ENCODE results near the gene CLEC10A. TPM values are rescaled to one million over a fixed set of nuclear protein-coding genes. Genes with fewer than 3 reads are reported as not detected.

CLEC10A gene
- polyA plus RNA-seq, 3 donors: 22.7 to 69.4 (median 61.9) TPM

DNA sequence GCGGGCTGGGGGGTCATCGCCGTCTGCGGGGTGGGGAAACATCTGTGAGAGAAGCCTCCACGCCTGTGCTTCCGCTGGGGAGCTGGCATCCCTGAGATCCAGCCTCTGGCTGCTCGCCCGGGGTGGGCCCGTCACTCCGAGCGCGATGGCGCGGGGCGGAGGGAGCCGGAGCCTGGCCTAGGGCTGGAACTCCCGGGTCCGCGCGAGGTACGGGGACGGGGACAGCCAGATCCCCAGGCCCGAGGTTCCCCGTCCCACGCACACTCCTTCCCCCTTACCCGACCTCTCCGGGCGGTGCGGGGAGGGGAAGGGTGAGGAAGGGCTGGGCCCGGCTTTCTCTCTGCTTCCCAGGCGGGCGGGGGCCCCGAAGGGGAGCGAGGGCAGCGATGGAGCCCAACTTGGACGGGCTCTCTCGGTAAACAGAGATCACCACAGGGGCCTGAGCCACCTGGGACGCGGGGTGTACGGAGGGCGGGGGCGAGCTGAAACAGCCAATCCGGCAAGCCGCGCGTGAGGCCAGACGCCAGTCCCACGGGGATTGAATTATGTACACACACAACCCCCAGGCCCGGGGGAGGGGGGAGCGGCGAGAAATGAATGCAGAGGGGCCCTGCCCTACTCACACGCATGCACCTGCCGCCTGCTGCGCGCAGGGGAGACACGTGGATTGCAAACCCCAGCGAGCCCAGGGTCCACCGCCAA is 36.4 kb downstream of the CLEC10A start, which contains the start of gene SLC16A11:
Gene SLC16A11, minus strand, starts transcription at position 596 of the 702 bp plus-strand sequence. Its CDS starts 579 bp downstream, at position 17.
- TF ChIP-seq, protein P1, sequence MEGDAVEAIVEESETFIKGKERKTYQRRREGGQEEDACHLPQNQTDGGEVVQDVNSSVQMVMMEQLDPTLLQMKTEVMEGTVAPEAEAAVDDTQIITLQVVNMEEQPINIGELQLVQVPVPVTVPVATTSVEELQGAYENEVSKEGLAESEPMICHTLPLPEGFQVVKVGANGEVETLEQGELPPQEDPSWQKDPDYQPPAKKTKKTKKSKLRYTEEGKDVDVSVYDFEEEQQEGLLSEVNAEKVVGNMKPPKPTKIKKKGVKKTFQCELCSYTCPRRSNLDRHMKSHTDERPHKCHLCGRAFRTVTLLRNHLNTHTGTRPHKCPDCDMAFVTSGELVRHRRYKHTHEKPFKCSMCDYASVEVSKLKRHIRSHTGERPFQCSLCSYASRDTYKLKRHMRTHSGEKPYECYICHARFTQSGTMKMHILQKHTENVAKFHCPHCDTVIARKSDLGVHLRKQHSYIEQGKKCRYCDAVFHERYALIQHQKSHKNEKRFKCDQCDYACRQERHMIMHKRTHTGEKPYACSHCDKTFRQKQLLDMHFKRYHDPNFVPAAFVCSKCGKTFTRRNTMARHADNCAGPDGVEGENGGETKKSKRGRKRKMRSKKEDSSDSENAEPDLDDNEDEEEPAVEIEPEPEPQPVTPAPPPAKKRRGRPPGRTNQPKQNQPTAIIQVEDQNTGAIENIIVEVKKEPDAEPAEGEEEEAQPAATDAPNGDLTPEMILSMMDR (IDR thresholded peaks at IDR 0.05): no peak
- H3K4me1 ChIP-seq (ENCODE audit: control insufficient read depth in 1 of 2, insufficient read depth in 2 of 2, low read length in 2 of 2): peaks cover 43 to 46% of the 10 kb centered on the region in 2 donors

DNA sequence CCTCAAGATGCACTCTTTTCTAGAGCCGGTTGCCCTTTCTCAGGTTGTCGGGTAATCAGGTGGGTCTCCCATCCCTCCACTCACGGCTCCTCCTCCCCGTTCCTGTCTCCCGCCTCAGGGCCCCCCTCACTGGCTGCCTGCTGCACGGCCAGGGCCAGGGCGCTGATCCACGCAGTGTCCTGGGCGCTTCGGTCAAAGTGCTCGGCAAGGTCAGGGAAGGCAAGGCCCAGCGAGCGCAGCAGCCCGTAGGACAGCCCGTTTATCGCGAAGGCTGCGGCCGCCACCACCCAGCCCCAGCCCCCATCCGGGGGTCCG is 36.9 kb downstream of the CLEC10A start:
- Mint-ChIP-seq H3K9me3 (peaks cover 0 to 11% (median 4%) of the 10 kb centered on the region in 7 donors), H3K4me3 (peak overlapping the region; percentile 62 to 81), H3K4me1 (peaks cover 44% of the 10 kb centered on the region), H3K27ac (peak overlapping the region in 2 of 7 donors; percentile 33 to 68), H3K27me3 (ENCODE audit: low read depth in 3 of 3) (peaks cover 38 to 57% (median 48%) of the 10 kb centered on the region in 3 donors), H3K36me3 (peaks cover 5 to 10% of the 10 kb centered on the region in 2 donors)
- Histone ChIP-seq H2AFZ (ENCODE audit: insufficient read depth, low read depth, low read length, poor library complexity, severe bottlenecking) (peak overlapping the region; percentile 74), H4K20me1 (ENCODE audit: insufficient read depth, low read length) (peaks cover 4% of the 10 kb centered on the region), H3K4me2 (replicated peaks; ENCODE audit: extremely low read depth, low read length, poor library complexity, severe bottlenecking) (peak overlapping the region; percentile 79), H3K9me3 (replicated peaks in 1 of 2; ENCODE audit: control insufficient read depth in 1 of 2, insufficient read depth in 1 of 2, low read length in 2 of 2) (peaks cover 0 to 4% of the 10 kb centered on the region in 2 donors), H3K36me3 (replicated peaks in 1 of 2; ENCODE audit: control insufficient read depth in 1 of 2, insufficient read depth in 2 of 2, low read length in 2 of 2) (no peaks in the 10 kb centered on the region), H3K79me2 (ENCODE audit: insufficient read depth, low read length) (no peaks in the 10 kb centered on the region), H3K27me3 (ENCODE audit: control insufficient read depth in 2 of 2, insufficient read depth in 2 of 2, low read length in 2 of 2) (peaks cover 32 to 46% of the 10 kb centered on the region in 2 donors), H3K9ac (ENCODE audit: insufficient read depth, low read length, poor library complexity, severe bottlenecking) (no peak overlapping the region), H3K4me3 (replicated peaks in 1 of 3; ENCODE audit: low read depth in 2 of 3, low read length in 3 of 3) (peak overlapping the region in 2 of 3 experiments; percentile 4 to 63), H3K4me1 (ENCODE audit: control insufficient read depth in 1 of 2, insufficient read depth in 2 of 2, low read length in 2 of 2) (peaks cover 43 to 46% of the 10 kb centered on the region in 2 donors), H3K27ac (ENCODE audit: low read depth in 1 of 2, low read length in 2 of 2) (no peak overlapping the region)
- 5% methylated on average over 21 of the region's 21 CpGs for WGBS (ENCODE audit: insufficient coverage)
- intact Hi-C loops (cut with micrococcal nuclease): loop anchor here in 1 of 2 donors (5.0 kb wide), 1 partner anchor 249 kb away; the partner anchor contains the start of gene YBX2
- TF ChIP-seq, protein P1 (IDR thresholded peaks at IDR 0.05): no peak
- no peak for DNase-seq

More for the DNA sequence above, 36.4 kb downstream of the CLEC10A start, which contains the start of gene SLC16A11:
- Histone ChIP-seq H4K20me1 (ENCODE audit: insufficient read depth, low read length) (peaks cover 4% of the 10 kb centered on the region), H3K4me3 (replicated peaks in 1 of 3; ENCODE audit: low read depth in 2 of 3, low read length in 3 of 3) (peak within 1 kb of the TSS; percentile 4 to 63 (median 12)), H3K36me3 (replicated peaks in 1 of 2; ENCODE audit: control insufficient read depth in 1 of 2, insufficient read depth in 2 of 2, low read length in 2 of 2) (no peaks in the 10 kb centered on the region), H3K79me2 (ENCODE audit: insufficient read depth, low read length) (no peaks in the 10 kb centered on the region), H3K4me2 (replicated peaks; ENCODE audit: extremely low read depth, low read length, poor library complexity, severe bottlenecking) (peak within 1 kb of the TSS; percentile 79), H3K9me3 (replicated peaks in 1 of 2; ENCODE audit: control insufficient read depth in 1 of 2, insufficient read depth in 1 of 2, low read length in 2 of 2) (peaks cover 0 to 4% of the 10 kb centered on the region in 2 donors), H3K27me3 (ENCODE audit: control insufficient read depth in 2 of 2, insufficient read depth in 2 of 2, low read length in 2 of 2) (peaks cover 32 to 46% of the 10 kb centered on the region in 2 donors), H2AFZ (ENCODE audit: insufficient read depth, low read depth, low read length, poor library complexity, severe bottlenecking) (peak within 1 kb of the TSS; percentile 74), H3K27ac (ENCODE audit: low read depth in 1 of 2, low read length in 2 of 2) (no peak within 1 kb of the TSS), H3K9ac (ENCODE audit: insufficient read depth, low read length, poor library complexity, severe bottlenecking) (no peak within 1 kb of the TSS)
- intact Hi-C loops (cut with micrococcal nuclease): loop anchor here in 1 of 2 donors (2.0 to 5.0 kb wide), 2 partner anchors 133 to 249 kb away; partner anchors contain the start of gene YBX2
- Mint-ChIP-seq H3K4me3 (peak within 1 kb of the TSS; percentile 62 to 81), H3K27ac (peak within 1 kb of the TSS in 2 of 7 donors; percentile 33 to 68), H3K9me3 (peaks cover 0 to 11% (median 4%) of the 10 kb centered on the region in 7 donors), H3K4me1 (peaks cover 39% of the 10 kb centered on the region), H3K36me3 (peaks cover 5 to 6% of the 10 kb centered on the region in 2 donors), H3K27me3 (ENCODE audit: low read depth in 3 of 3) (peaks cover 40 to 58% (median 48%) of the 10 kb centered on the region in 3 donors)
- DNase-seq: peak in 1 of 3 donors; percentile 43
- 2% methylated on average over 39 of the region's 58 CpGs for WGBS (ENCODE audit: insufficient coverage)
